HTERT RPE-1 (cell line): ENCODE data around the gene HAPLN2.
"Not testable (repeated sequence)": the region's sequence is repeated elsewhere in the genome, so short reads cannot be mapped to it uniquely, and the experiment has no call there.

Experiments used
- in situ Hi-C: fragments of 300-500 bp; cut with MboI; formaldehyde crosslinking; loops from 4 replicates; pipeline ENCODE4 v1.14.3; 2020; ENCODE audit warnings: low sequenced_read_pairs

The HAPLN2 gene

GRCh38 chr1:156591432-156592157 is 27.6 kb upstream of the HAPLN2 start, which contains the start of gene NAXE:
TSS of gene NAXE (plus strand) at chr1:156591776. CDS start at chr1:156591805, 29 bp downstream.
- in situ Hi-C loops, result no loop called here

- in situ Hi-C loops, result no loop called here
Measured at GRCh38 chr1:156592158-156592909, 26.9 kb upstream of the HAPLN2 start.

- in situ Hi-C loops, result no loop called here
Measured at GRCh38 chr1:156592910-156593660, 26.1 kb upstream of the HAPLN2 start.

GRCh38 chr1:156593661-156593989 is 25.6 kb upstream of the HAPLN2 start:
- in situ Hi-C loops, result no loop called here

- in situ Hi-C loops, result no loop called here
Measured at GRCh38 chr1:156594190-156594589, 25.0 kb upstream of the HAPLN2 start.

- in situ Hi-C loops, result no loop called here
Measured at GRCh38 chr1:156595016-156595415, 24.2 kb upstream of the HAPLN2 start.

- in situ Hi-C loops, result no loop called here
Measured at GRCh38 chr1:156596426-156596825, 22.8 kb upstream of the HAPLN2 start.

GRCh38 chr1:156598125-156598524 is 21.1 kb upstream of the HAPLN2 start:
- in situ Hi-C loops, result no loop called here

GRCh38 chr1:156598731-156599432 is 20.3 kb upstream of the HAPLN2 start:
- in situ Hi-C loops, result no loop called here

- in situ Hi-C loops, result no loop called here
Measured at GRCh38 chr1:156599811-156600210, 19.4 kb upstream of the HAPLN2 start.

GRCh38 chr1:156600733-156601121 is 18.5 kb upstream of the HAPLN2 start:
- in situ Hi-C loops, result no loop called here

GRCh38 chr1:156601122-156601830 is 17.9 kb upstream of the HAPLN2 start, which contains the start of gene GPATCH4:
TSS of gene GPATCH4 (minus strand) at chr1:156601479.
- in situ Hi-C loops, result no loop called here

- in situ Hi-C loops, result no loop called here
Measured at GRCh38 chr1:156601892-156602291, 17.3 kb upstream of the HAPLN2 start.

GRCh38 chr1:156602557-156602993 is 16.6 kb upstream of the HAPLN2 start:
- in situ Hi-C loops, result no loop called here

GRCh38 chr1:156607344-156607743 is 11.9 kb upstream of the HAPLN2 start:
- in situ Hi-C loops, result not testable (repeated sequence)

GRCh38 chr1:156608036-156608674 is 11.1 kb upstream of the HAPLN2 start:
- in situ Hi-C loops, result no loop called here

- in situ Hi-C loops, result no loop called here
Measured at GRCh38 chr1:156608981-156609380, 10.2 kb upstream of the HAPLN2 start.

- in situ Hi-C loops, result not testable (repeated sequence)
Measured at GRCh38 chr1:156610072-156610471, 9.1 kb upstream of the HAPLN2 start.

- in situ Hi-C loops, result no loop called here
Measured at GRCh38 chr1:156612666-156613065, 6.5 kb upstream of the HAPLN2 start.

- in situ Hi-C loops, result no loop called here
Measured at GRCh38 chr1:156615946-156616345, 3.3 kb upstream of the HAPLN2 start.
